GM18870 (cell line): ENCODE results near the gene CHKB.
"Not testable (repeated sequence)": the region's sequence is repeated elsewhere in the genome, so short reads cannot be mapped to it uniquely, and the experiment has no call there.

ENCODE experiments used
- ATAC-seq: cut with Tn5 transposase; IDR thresholded peaks from one replicate; pipeline ENCODE4 v1.9.1; 2021; ENCODE audit warnings: moderate library complexity; ENCODE audit not compliant: unreplicated experiment

Gene CHKB

GRCh38 chr22:50582493-50583293, at the start of gene CHKB:
TSS of gene CHKB (minus strand) at chr22:50582849. CDS start at chr22:50582781, 68 bp downstream.
- ATAC-seq: peak; percentile 88

- no peak for ATAC-seq
Observed at GRCh38 chr22:50630376-50630775, 47.7 kb upstream of the CHKB start.

- no peak for ATAC-seq
Observed at GRCh38 chr22:50628543-50629134, 46.0 kb upstream of the CHKB start.

GRCh38 chr22:50627642-50628542, 45.2 kb upstream of the CHKB start, which contains the start of gene ARSA:
TSS of gene ARSA (minus strand) at chr22:50628152. CDS start at chr22:50627779, 373 bp downstream.
- no peak for ATAC-seq

GRCh38 chr22:50626850-50627641, 44.4 kb upstream of the CHKB start:
- ATAC-seq: no peak

GRCh38 chr22:50626314-50626849, 43.7 kb upstream of the CHKB start:
- ATAC-seq: no peak

- ATAC-seq: no peak
Observed at GRCh38 chr22:50625568-50626313, 43.1 kb upstream of the CHKB start.

GRCh38 chr22:50625131-50625567, 42.5 kb upstream of the CHKB start:
- ATAC-seq: no peak

- no peak for ATAC-seq
Observed at GRCh38 chr22:50624347-50625130, 41.9 kb upstream of the CHKB start.

- no peak for ATAC-seq
Observed at GRCh38 chr22:50622723-50623327, 40.2 kb upstream of the CHKB start.

- no peak for ATAC-seq
Observed at GRCh38 chr22:50621948-50622722, 39.5 kb upstream of the CHKB start.

GRCh38 chr22:50621356-50621880, 38.8 kb upstream of the CHKB start:
- no peak for ATAC-seq

- ATAC-seq: no peak
Observed at GRCh38 chr22:50620593-50621355, 38.1 kb upstream of the CHKB start.

- ATAC-seq: not testable (repeated sequence)
Observed at GRCh38 chr22:50614296-50614695, 31.6 kb upstream of the CHKB start.

- ATAC-seq: no peak
Observed at GRCh38 chr22:50613291-50613981, 30.8 kb upstream of the CHKB start.
